Osteocyte (in vitro differentiated cells): ENCODE measurements around the gene LRFN2. TPM values are rescaled to one million over a fixed set of nuclear protein-coding genes. Genes with fewer than 3 reads are reported as not detected.

Experiments
- DNase-seq: peaks from one replicate; pipeline ENCODE4 v3.0.0; 2021; ENCODE audit warnings: mixed read lengths; ENCODE audit not compliant: unreplicated experiment; ENCODE audit errors: extremely low spot score
- H3K27ac Mint-ChIP-seq: one replicate; pipeline ENCODE4 v1.8.0; 2021; ENCODE audit warnings: mild to moderate bottlenecking, mixed read lengths; ENCODE audit not compliant: unreplicated experiment
- H3K27me3 Mint-ChIP-seq: one replicate; pipeline ENCODE4 v1.8.0; 2021; ENCODE audit warnings: mixed read lengths; ENCODE audit not compliant: unreplicated experiment
- H3K36me3 Mint-ChIP-seq: one replicate; pipeline ENCODE4 v1.8.0; 2021; ENCODE audit warnings: mixed read lengths; ENCODE audit not compliant: unreplicated experiment
- H3K4me1 Mint-ChIP-seq: one replicate; pipeline ENCODE4 v1.8.0; 2021; ENCODE audit warnings: mixed read lengths; ENCODE audit not compliant: unreplicated experiment
- H3K4me3 Mint-ChIP-seq: one replicate; pipeline ENCODE4 v1.8.0; 2021; ENCODE audit warnings: mild to moderate bottlenecking, moderate library complexity, mixed read lengths; ENCODE audit not compliant: unreplicated experiment
- H3K9me3 Mint-ChIP-seq: one replicate; pipeline ENCODE4 v1.8.0; 2021; ENCODE audit warnings: mixed read lengths; ENCODE audit not compliant: unreplicated experiment
- CTCF ChIP-seq: fragments of 200-600 bp; sonication (generic); IDR thresholded peaks from 2 replicates; pipeline ENCODE4 v1.5.0; 2021; ENCODE audit warnings: antibody characterized with exemption, mild to moderate bottlenecking, moderate library complexity
- total RNA-seq: library from RNA; stranded (reverse); gene quantifications from 2 replicates; pipeline ENCODE4 v1.2.1, GENCODE V29; 2021

The LRFN2 gene
- total RNA-seq, 1 donor from 2014 or later = not detected

- Mint-ChIP-seq H3K4me1 (no peaks in the 10 kb centered on the region), H3K27ac (no peak overlapping the region), H3K36me3 (no peaks in the 10 kb centered on the region), H3K9me3 (no peaks in the 10 kb centered on the region), H3K4me3 (no peak overlapping the region), H3K27me3 (peaks cover 14% of the 10 kb centered on the region)
- DNase-seq = no peak
- TF ChIP-seq CTCF = no peak
Observed at GRCh38 chr6:40538556-40538955, 48.6 kb downstream of the LRFN2 start.

DNA sequence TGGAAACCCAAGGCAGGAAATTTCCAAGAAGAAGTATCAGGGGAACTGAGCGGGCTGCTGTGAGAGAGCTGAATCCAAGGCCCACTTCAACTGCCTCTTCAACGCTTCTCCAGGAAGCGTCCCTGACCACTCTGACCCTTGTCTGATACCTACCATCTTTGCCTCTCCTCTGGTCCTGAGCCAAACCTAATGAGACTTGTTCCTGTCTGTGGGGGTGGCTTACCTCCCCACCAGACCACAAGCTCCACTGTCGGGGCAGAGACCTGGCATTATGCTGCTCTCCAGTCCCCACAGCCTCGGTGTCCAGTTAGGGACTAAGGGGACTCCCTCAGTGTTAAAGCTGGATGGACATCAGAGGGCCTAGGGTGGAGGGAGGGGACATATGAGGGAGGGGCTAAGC is 49.7 kb downstream of the LRFN2 start:
- Mint-ChIP-seq H3K27me3 (peaks cover 6% of the 10 kb centered on the region), H3K9me3 (no peaks in the 10 kb centered on the region), H3K27ac (no peak overlapping the region), H3K4me1 (no peaks in the 10 kb centered on the region), H3K36me3 (no peaks in the 10 kb centered on the region), H3K4me3 (no peak overlapping the region)
- DNase-seq = no peak
- TF ChIP-seq CTCF = no peak

DNA sequence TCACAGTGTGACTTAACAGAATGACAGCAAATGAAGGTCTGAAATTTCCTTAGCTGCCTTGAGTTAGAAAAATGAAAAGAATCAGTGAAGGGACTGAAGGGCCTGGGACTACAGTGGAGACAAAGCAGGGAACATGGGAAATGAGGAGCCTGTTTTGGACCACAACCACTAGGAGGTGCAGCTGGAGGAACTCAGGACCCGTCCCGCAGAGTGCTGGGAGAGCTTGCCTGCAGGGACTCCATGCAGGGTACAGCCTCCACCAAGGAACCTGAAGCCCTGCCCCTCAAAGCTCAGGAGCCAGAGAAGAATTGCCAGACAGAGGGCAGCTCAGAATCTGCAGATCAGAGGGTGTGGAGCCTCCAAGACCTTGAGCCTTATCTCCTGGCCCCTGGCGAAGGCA is 50.7 kb downstream of the LRFN2 start:
- Mint-ChIP-seq H3K4me1 (no peaks in the 10 kb centered on the region), H3K27me3 (peaks cover 12% of the 10 kb centered on the region), H3K4me3 (no peak overlapping the region), H3K9me3 (no peaks in the 10 kb centered on the region), H3K36me3 (no peaks in the 10 kb centered on the region), H3K27ac (no peak overlapping the region)
- TF ChIP-seq CTCF = peak; percentile 17
- DNase-seq = no peak

DNA sequence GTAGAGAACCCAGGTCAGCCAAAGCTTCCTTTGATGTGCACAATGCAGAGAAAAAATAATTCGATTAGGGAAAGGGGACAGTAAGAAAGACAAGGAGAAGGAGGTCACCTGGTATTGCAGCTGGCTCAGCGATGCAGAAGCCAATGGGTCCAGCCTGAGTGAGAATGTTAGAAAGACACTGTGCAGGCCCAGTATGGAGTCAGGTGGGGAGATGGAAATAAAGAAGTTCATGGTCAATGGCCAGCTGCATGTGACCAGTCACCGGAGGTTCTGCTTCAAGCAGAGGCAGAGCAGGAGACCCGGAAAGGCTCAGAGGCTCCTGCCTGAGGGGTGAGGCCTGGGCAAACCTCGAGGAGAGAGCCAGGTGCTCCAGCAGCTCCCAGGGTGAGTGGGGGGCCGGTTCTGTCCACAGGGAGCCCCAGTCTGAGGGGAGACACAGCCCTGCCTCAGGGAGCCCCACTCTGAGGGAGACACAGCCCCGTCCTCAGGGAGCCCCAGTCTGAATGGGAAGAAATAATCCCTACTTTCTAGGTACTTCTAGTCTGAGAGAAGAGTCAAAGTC is 51.3 kb downstream of the LRFN2 start:
- no peak overlapping the region for H3K27ac Mint-ChIP-seq
- no peak for DNase-seq
- no peaks in the 10 kb centered on the region for H3K9me3 Mint-ChIP-seq
- no peak for TF ChIP-seq CTCF
- no peak overlapping the region for H3K4me3 Mint-ChIP-seq
- peaks cover 12% of the 10 kb centered on the region for H3K27me3 Mint-ChIP-seq
- no peaks in the 10 kb centered on the region for H3K36me3 Mint-ChIP-seq
- no peaks in the 10 kb centered on the region for H3K4me1 Mint-ChIP-seq

GRCh38 chr6:40535110-40535818 is 51.9 kb downstream of the LRFN2 start:
- no peaks in the 10 kb centered on the region for H3K9me3 Mint-ChIP-seq
- no peak for DNase-seq
- no peaks in the 10 kb centered on the region for H3K36me3 Mint-ChIP-seq
- H3K4me3 Mint-ChIP-seq = no peak overlapping the region
- no peaks in the 10 kb centered on the region for H3K4me1 Mint-ChIP-seq
- no peak for TF ChIP-seq CTCF
- peaks cover 17% of the 10 kb centered on the region for H3K27me3 Mint-ChIP-seq
- no peak overlapping the region for H3K27ac Mint-ChIP-seq
